Measurements from ENCODE around the gene FHIT.

The FHIT gene

DNA sequence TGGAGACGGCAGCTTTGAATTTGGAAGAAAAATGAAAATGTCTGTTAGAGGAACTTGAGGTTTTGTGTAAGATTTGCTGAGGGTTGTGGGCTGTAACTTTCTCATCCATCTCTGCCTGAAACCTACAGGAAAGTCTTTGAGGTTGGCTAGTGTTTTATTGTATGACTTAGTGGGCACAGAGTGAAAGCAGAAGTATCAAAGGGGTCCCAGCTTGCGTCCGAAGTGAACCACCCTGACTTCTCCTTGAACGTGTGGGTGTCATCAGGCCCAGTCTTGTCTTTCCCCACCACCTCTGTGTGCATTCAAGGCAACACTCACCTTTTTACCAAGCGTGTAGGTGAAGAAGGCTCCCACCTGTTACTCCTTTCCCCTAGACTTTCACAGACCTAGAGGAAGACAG, 1519.3 kb downstream of the FHIT start:
- Histone ChIP-seq H2AFZ (ENCODE audit: low read depth, low read length) (no peak overlapping the region), H3K4me2 (ENCODE audit: low read length) (peak overlapping the region; percentile 13), H3K79me2 (ENCODE audit: low read length) (no peaks in the 10 kb centered on the region), H3K27me3 (ENCODE audit: low read depth, low read length) (peaks cover 2% of the 10 kb centered on the region; the same call in 1 of the 2 replicates), H3K9ac (ENCODE audit: low read length) (no peak overlapping the region), H3K4me1 (ENCODE audit: low read length) (peaks cover 15% of the 10 kb centered on the region), H4K20me1 (ENCODE audit: insufficient read depth, low read length) (no peaks in the 10 kb centered on the region), H3K4me3 (ENCODE audit: low read length) (no peak overlapping the region), H3K36me3 (replicated peaks; ENCODE audit: low read depth, low read length) (no peaks in the 10 kb centered on the region), H3K9me3 (ENCODE audit: insufficient read depth, low read length) (no peaks in the 10 kb centered on the region), H3K27ac (ENCODE audit: low read length) (no peak overlapping the region)
- no peak for TF ChIP-seq EZH2phosphoT487 (IDR thresholded peaks at IDR 0.05; ENCODE audit: low read depth)
- TF ChIP-seq, protein P1, sequence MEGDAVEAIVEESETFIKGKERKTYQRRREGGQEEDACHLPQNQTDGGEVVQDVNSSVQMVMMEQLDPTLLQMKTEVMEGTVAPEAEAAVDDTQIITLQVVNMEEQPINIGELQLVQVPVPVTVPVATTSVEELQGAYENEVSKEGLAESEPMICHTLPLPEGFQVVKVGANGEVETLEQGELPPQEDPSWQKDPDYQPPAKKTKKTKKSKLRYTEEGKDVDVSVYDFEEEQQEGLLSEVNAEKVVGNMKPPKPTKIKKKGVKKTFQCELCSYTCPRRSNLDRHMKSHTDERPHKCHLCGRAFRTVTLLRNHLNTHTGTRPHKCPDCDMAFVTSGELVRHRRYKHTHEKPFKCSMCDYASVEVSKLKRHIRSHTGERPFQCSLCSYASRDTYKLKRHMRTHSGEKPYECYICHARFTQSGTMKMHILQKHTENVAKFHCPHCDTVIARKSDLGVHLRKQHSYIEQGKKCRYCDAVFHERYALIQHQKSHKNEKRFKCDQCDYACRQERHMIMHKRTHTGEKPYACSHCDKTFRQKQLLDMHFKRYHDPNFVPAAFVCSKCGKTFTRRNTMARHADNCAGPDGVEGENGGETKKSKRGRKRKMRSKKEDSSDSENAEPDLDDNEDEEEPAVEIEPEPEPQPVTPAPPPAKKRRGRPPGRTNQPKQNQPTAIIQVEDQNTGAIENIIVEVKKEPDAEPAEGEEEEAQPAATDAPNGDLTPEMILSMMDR (IDR thresholded peaks at IDR 0.05; ENCODE audit: low read depth, low read length), result no peak

DNA sequence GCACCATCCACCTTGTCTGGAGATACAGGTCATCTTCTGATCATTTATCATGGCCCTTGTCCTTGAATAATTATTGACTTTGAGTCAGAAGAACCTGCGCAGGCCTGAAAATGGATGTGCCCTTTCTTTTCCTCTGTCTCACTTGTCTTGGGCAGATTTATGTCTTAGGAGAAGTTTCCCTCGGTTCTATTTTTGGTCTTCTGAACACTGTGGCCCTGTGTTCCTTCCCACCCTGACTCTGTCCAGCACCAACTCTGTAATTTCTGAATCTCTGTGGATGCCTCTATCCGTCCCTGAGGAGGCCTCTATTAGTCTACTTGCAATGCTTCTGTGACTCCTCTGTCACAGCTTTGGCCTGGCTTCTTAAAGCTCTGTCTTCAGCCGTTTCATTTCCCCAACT, 1520.7 kb downstream of the FHIT start:
- Histone ChIP-seq H3K4me2 (ENCODE audit: low read length) (no peak overlapping the region), H3K4me3 (ENCODE audit: low read length) (no peak overlapping the region), H3K36me3 (replicated peaks; ENCODE audit: low read depth, low read length) (no peaks in the 10 kb centered on the region), H3K9ac (ENCODE audit: low read length) (no peak overlapping the region), H2AFZ (ENCODE audit: low read depth, low read length) (no peak overlapping the region), H4K20me1 (ENCODE audit: insufficient read depth, low read length) (no peaks in the 10 kb centered on the region), H3K9me3 (ENCODE audit: insufficient read depth, low read length) (no peaks in the 10 kb centered on the region), H3K27ac (ENCODE audit: low read length) (no peak overlapping the region), H3K4me1 (ENCODE audit: low read length) (peaks cover 28% of the 10 kb centered on the region), H3K27me3 (ENCODE audit: low read depth, low read length) (no peaks in the 10 kb centered on the region), H3K79me2 (ENCODE audit: low read length) (no peaks in the 10 kb centered on the region)
- no peak for TF ChIP-seq EZH2phosphoT487 (IDR thresholded peaks at IDR 0.05; ENCODE audit: low read depth)

DNA sequence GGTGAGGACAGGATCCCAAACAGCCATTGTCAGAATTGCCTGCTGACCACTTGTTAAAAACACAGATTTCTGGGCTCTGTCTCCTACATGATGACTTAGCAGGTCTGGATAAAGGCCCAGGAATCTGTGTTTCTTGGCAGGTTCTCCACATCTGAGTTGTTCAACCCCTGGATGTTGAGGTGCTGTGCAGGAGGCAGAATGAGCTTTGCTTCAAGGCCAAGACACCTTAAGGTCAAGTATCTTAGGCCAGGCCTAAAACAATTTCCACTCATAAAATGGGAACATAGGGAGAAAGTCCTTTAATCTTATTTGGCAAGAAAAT, 1522.7 kb downstream of the FHIT start:
- Histone ChIP-seq H3K27ac (ENCODE audit: low read length) (no peak overlapping the region), H3K4me3 (ENCODE audit: low read length) (no peak overlapping the region)

DNA sequence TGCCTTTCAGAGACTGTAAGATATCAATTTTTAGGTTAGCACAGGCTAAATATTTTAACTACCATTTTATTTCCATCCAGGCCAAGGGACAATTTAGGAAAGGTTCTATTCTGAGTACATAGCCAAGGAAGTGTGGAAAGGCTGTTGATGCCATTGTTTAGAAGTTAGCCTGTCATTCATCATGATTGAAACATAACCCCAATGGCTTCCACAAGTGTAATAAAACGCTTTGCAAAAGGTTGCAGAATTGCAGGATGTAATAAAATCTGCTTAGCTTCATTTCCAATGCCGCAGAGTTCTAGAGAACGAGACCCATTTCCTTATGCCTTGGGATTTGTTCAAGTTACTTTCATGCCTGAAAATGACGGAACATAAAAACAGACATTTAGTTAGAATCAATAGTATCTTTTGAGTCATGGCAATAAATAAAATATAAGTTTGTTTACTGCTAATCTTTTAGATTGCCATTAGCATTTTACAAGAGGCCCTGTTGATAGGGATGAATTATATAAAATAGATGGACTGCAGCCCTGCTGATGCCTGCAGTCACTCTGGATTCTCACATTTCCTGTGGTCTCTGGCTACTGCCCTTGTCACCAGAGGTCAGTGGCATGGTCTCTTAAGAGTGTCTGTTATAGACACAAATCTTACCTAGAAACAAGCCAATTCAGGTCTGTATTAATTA, 1523.2 kb downstream of the FHIT start:
- no peak overlapping the region for H2AFZ ChIP-seq (ENCODE audit: low read depth, low read length)
- no peak for TF ChIP-seq EZH2phosphoT487 (IDR thresholded peaks at IDR 0.05; ENCODE audit: low read depth)
- TF ChIP-seq, protein P1 (IDR thresholded peaks at IDR 0.05; ENCODE audit: low read depth, low read length), result no peak

More for the DNA sequence above, 1522.7 kb downstream of the FHIT start:
- no peak overlapping the region for H3K4me2 ChIP-seq (ENCODE audit: low read length)
- H4K20me1 ChIP-seq (ENCODE audit: insufficient read depth, low read length), result no peaks in the 10 kb centered on the region
- H3K79me2 ChIP-seq (ENCODE audit: low read length), result no peaks in the 10 kb centered on the region
- no peak for TF ChIP-seq EZH2phosphoT487 (IDR thresholded peaks at IDR 0.05; ENCODE audit: low read depth)
- TF ChIP-seq, protein P1 (IDR thresholded peaks at IDR 0.05; ENCODE audit: low read depth, low read length), result no peak
- no peak overlapping the region for H3K9ac ChIP-seq (ENCODE audit: low read length)
- H2AFZ ChIP-seq (ENCODE audit: low read depth, low read length), result no peak overlapping the region
- H3K4me1 ChIP-seq (ENCODE audit: low read length), result peaks cover 21% of the 10 kb centered on the region
- H3K36me3 ChIP-seq (replicated peaks; ENCODE audit: low read depth, low read length), result no peaks in the 10 kb centered on the region
- no peaks in the 10 kb centered on the region for H3K9me3 ChIP-seq (ENCODE audit: insufficient read depth, low read length)
- H3K27me3 ChIP-seq (ENCODE audit: low read depth, low read length), result no peaks in the 10 kb centered on the region

More for the DNA sequence above, 1523.2 kb downstream of the FHIT start:
- Histone ChIP-seq H3K27ac (ENCODE audit: low read length) (no peak overlapping the region), H3K36me3 (replicated peaks; ENCODE audit: low read depth, low read length) (no peaks in the 10 kb centered on the region), H3K27me3 (ENCODE audit: low read depth, low read length) (no peaks in the 10 kb centered on the region), H3K4me1 (ENCODE audit: low read length) (peaks cover 21% of the 10 kb centered on the region), H3K4me2 (ENCODE audit: low read length) (no peak overlapping the region), H4K20me1 (ENCODE audit: insufficient read depth, low read length) (no peaks in the 10 kb centered on the region), H3K9me3 (ENCODE audit: insufficient read depth, low read length) (no peaks in the 10 kb centered on the region), H3K4me3 (ENCODE audit: low read length) (no peak overlapping the region), H3K9ac (ENCODE audit: low read length) (no peak overlapping the region), H3K79me2 (ENCODE audit: low read length) (no peaks in the 10 kb centered on the region)
